Measurements from ENCODE around the gene BOD1.

The BOD1 gene

GRCh38 chr5:173616577-173617118, at the start of gene BOD1:
Gene BOD1 (minus strand): TSS chr5:173616650. CDS start chr5:173616436, 214 bp downstream.
- TF ChIP-seq GATA3 (IDR thresholded peaks at IDR 0.05; ENCODE audit: low read depth, low read length) (no peak), GATA2 (IDR thresholded peaks at IDR 0.05; ENCODE audit: low read depth, low read length) (peak; percentile 49)

DNA sequence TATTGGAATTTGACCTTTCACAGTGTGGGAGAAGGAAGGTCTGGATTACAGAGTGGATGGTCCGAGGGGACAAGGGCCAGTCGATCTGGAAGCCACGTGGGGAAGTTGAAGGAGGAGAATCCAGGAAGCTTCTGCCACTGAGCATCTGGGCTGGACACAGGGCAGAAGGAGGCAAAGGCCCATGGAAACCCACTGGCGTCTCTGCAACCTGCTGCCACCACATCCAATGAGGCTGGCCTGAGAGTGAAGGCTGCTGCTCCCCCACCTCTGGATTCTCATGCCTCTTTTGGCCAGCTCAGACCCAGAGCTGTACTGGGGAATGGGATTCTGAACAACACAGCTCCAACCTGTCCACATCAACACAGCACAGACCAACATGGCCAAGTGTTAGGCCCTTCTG, 48.9 kb upstream of the BOD1 start:
- TF ChIP-seq GATA3 (IDR thresholded peaks at IDR 0.05; ENCODE audit: low read depth, low read length) (no peak), GATA2 (IDR thresholded peaks at IDR 0.05; ENCODE audit: low read depth, low read length) (no peak)

- TF ChIP-seq GATA2 (IDR thresholded peaks at IDR 0.05; ENCODE audit: low read depth, low read length) (no peak), GATA3 (IDR thresholded peaks at IDR 0.05; ENCODE audit: low read depth, low read length) (no peak)
These were observed 47.7 kb upstream of the BOD1 start for GRCh38 chr5:173664154-173664526.

GRCh38 chr5:173663352-173664153, 47.1 kb upstream of the BOD1 start:
- TF ChIP-seq GATA2 (IDR thresholded peaks at IDR 0.05; ENCODE audit: low read depth, low read length) = no peak
- no peak for TF ChIP-seq GATA3 (IDR thresholded peaks at IDR 0.05; ENCODE audit: low read depth, low read length)

DNA sequence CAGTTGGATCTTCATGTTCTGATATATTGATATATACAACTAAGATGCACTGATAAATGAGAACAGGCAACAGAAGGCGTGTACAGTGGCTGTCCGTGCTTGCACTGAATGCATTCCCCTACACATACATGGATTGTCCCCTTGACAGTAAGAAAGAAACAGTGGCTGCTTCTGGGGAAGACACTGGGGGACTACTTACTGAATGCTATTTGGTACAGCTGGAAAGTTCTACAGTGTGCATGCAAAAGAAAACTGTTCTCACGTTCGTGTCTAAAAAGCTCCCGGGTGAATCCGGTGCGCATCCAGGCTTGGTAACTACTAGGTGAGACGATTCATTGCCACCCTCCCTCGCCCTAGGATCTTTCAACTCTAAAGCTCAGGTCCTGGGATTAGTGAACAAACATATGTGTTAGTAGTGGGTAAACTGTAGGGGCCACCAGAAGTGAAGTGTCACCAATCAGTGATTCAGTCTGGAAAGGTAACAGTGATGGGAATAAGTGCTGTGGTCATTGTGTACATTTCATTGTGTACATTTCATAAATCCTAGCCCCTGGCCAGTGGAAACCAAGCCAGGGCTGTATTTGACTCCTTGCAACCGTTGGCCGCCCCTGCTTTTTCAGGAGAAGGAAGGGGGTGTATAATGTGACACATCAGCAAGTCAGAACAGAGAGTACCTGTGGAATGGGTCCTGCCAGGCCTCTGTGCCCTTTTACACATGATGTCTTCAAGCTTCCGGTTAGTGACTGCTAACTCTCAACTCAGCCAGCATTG, 46.3 kb upstream of the BOD1 start:
- TF ChIP-seq GATA2 (IDR thresholded peaks at IDR 0.05; ENCODE audit: low read depth, low read length) (no peak), GATA3 (IDR thresholded peaks at IDR 0.05; ENCODE audit: low read depth, low read length) (no peak)

DNA sequence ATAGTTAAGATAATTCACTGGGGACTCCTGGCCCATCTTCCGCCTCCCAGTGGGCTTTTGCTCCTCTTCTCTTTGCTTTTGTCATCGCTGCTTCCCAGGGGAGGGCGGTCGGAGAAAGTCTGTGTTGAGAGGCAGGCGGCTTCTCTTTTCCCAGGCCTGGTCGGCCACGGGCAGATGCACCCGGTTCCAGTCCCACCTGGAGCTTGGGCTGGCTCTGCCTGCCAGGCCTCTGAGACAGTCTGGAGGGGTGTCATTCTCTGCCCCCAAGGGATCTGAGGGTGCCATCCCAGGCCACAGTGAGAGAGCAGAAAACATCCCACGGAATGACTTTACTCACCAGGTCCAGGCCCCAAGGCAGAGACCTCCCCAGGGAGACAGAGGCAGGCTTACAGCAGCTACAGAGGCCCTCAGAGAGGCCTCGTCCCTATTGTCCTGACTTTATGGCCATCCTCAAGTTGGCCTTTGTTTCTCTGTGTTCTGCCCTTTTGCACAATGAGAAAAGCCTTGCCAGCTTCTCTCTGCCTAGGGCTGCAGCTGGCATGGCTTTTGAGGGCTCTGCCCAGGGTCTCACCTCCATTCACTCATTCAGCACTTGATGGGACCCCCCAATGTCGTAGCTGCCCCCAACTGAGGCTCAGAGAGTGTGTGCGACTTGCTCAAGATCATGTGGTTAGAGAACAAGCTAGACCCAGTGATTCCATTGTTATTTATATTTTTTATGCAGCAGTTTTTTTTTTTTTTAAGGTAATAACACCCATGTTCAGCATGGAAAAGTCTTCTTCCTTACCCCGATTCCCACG, 44.2 kb upstream of the BOD1 start:
- TF ChIP-seq GATA2 (IDR thresholded peaks at IDR 0.05; ENCODE audit: low read depth, low read length) = no peak
- no peak for TF ChIP-seq GATA3 (IDR thresholded peaks at IDR 0.05; ENCODE audit: low read depth, low read length)

- TF ChIP-seq GATA2 (IDR thresholded peaks at IDR 0.05; ENCODE audit: low read depth, low read length) = no peak
- TF ChIP-seq GATA3 (IDR thresholded peaks at IDR 0.05; ENCODE audit: low read depth, low read length) = no peak
These were observed 43.0 kb upstream of the BOD1 start for GRCh38 chr5:173659423-173659822.

- TF ChIP-seq GATA2 (IDR thresholded peaks at IDR 0.05; ENCODE audit: low read depth, low read length) (no peak), GATA3 (IDR thresholded peaks at IDR 0.05; ENCODE audit: low read depth, low read length) (no peak)
These were observed 41.4 kb upstream of the BOD1 start for GRCh38 chr5:173657741-173658356.

GRCh38 chr5:173655196-173655797, 38.8 kb upstream of the BOD1 start:
- TF ChIP-seq GATA3 (IDR thresholded peaks at IDR 0.05; ENCODE audit: low read depth, low read length) = no peak
- no peak for TF ChIP-seq GATA2 (IDR thresholded peaks at IDR 0.05; ENCODE audit: low read depth, low read length)

- TF ChIP-seq GATA3 (IDR thresholded peaks at IDR 0.05; ENCODE audit: low read depth, low read length) = no peak
These were observed 37.5 kb upstream of the BOD1 start for GRCh38 chr5:173653822-173654523.

- no peak for TF ChIP-seq GATA2 (IDR thresholded peaks at IDR 0.05; ENCODE audit: low read depth, low read length)
These were observed 31.9 kb upstream of the BOD1 start for GRCh38 chr5:173648308-173648866.

DNA sequence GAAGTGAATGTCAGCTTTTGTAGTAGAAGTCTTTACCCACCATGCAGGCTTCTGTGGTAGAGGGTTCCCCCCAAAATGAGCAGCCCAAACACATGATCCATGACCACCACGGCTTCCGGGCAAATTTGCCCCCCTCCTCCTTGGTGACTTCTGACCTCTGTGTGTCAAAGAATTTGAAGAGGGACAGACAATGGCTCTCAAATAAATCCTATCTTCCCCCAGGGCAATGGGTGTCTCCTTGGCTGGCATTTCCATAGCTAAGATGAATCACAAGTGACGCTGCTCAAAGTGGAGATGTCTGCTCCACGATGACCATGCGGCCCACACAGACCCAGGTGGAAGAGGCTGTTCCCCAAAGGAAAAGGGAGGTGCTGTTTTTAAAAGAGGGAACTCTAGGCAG, 30.2 kb upstream of the BOD1 start:
- TF ChIP-seq GATA2 (IDR thresholded peaks at IDR 0.05; ENCODE audit: low read depth, low read length) = no peak
